Posterior cingulate gyrus (tissue), 11 donors: ENCODE results near the gene CD14.
A peak's percentile ranks its signal among the peaks of the same experiment; 100 is the strongest.
"Not testable (repeated sequence)": the region's sequence is repeated elsewhere in the genome, so short reads cannot be mapped to it uniquely, and the experiment has no call there.

ENCODE experiments used
- DNase-seq, 10 donors: peaks; one replicate each; pipeline versions ENCODE4 v3.0.0 to v3.0.0-alpha.2; 2020 to 2021; ENCODE audit warnings: mixed read lengths in 3 of 10
- intact Hi-C: fragments of 100-400 bp; cut with DNase I; formaldehyde crosslinking; loops from one replicate; pipeline ENCODE4 v1.15.1; 2023

The CD14 gene

DNA sequence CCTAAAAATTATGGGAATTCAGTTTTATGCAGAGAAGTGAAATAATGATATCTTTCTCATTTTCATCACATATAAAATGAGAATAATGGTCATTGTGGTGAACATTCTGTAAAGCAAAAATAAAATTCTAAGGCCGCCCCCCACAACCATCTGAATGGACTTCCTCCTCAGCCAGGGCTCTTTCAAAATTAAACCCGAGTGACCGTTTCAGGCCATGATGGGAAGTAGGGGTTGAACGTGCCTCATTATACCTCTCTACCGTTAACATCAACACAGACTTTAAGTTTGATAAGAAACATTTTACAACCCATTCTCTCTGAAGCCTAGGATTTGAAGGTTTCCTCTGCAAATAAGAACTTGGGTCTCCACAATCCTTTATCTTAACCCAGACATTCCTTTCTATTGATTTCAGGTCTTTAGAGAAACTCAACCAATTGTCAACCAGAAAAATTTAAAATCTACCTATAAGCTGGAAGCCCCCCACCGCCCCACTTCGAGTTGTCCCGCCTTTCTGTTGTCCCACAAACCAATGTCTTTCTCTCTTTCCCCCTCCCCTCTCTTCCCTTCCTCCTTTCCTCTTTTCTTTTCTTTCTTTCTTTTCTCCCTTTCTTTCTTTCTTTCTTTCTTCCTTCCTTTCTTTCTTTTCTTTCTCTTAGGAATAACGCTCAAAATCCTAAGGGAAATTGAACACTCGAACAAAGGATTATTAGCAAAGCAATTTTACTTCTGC is 4.6 kb upstream of the CD14 start:
- DNase-seq: no peak
- intact Hi-C loops: loop anchor here (2.0 kb wide), 3 partner anchors 53 to 265 kb away; partner anchors contain the start of genes APBB3, HARS1, HARS2 and SLC35A4

DNA sequence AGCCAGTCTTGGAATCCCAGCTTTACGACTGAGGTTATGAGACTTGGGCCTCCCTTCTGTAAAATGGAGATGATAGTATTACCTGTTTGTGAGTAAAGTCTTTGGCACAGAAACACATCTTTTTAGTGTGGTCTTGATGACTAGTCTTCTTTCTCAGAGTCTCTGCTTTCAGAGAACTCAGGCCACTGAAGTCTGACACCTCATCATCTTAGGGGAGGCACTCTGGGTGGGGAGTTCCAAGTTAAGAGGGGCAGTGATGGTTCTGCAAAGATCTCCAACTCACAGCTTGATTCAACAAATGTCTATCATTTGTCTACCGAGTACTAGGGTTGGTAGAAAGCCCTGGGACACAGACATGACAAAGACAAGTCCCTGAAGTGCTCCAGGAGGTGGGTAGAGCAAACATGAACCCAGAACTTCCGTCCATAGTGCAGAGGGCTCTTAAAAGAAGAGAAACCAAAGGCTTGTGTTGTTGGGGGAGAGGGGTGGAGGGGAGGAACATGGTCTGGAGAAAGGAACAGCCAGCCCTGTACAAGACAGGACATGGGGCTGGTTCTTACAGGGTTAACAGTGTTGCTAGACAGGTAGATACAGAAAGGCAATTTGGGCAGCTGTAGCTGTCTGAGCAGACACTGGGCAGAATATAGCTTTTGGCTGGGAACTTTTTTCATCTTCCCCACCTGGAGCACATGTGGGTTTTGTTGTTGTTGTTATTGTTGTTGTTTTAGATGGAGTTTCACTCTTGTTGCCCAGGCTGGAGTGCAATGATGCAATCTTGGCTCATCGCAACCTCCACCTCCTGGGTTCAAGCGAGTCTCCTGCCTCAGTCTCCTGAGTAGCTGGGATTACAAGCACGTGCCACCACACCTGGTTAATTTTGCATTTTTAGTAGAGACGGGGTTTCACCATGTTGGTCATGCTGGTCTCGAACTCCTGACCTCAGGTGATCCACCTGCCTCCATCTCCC is 2.6 kb upstream of the CD14 start:
- DNase-seq: no peak
- intact Hi-C loops: no loop called here

DNA sequence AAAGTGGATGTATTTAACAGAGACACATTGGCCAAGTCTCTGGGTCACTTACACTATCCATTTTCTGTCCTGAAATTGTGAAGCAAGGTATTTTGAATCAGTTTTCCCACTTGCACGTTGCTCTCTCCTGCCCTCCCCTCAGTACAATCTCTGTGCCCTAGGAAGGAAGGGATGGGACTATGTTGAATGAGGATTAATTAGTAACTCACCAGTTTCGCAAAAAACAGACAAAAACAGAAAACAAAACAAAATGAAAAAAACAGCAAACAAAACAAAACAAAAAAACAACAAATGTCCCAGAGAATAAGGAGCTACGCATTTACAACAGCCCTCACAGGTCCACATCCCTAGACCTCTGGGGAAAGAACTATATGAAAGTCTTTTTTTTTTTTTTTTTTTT is 1.1 kb upstream of the CD14 start:
- intact Hi-C loops: no loop called here
- DNase-seq: no peak

DNA sequence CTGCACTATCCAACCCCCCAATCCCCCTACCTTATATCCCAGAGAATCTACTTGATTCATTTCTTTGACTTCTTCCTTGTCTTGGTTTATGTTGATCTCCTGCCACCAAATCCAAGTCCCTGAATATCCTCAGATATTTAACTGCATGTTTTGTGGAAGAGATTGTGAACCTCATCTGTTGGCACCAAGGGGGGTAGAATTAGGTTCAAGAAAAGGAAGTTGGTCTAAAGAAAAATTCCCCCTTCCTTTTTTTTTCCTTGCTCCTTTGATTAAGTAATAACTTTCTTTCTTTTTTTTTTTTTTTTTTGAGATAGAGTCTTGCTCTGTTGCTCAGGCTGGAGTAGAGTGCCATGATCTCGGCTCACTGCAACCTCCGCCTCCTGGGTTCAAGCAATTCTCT is 526 bp upstream of the CD14 start:
- intact Hi-C loops: no loop called here
- DNase-seq: no peak

DNA sequence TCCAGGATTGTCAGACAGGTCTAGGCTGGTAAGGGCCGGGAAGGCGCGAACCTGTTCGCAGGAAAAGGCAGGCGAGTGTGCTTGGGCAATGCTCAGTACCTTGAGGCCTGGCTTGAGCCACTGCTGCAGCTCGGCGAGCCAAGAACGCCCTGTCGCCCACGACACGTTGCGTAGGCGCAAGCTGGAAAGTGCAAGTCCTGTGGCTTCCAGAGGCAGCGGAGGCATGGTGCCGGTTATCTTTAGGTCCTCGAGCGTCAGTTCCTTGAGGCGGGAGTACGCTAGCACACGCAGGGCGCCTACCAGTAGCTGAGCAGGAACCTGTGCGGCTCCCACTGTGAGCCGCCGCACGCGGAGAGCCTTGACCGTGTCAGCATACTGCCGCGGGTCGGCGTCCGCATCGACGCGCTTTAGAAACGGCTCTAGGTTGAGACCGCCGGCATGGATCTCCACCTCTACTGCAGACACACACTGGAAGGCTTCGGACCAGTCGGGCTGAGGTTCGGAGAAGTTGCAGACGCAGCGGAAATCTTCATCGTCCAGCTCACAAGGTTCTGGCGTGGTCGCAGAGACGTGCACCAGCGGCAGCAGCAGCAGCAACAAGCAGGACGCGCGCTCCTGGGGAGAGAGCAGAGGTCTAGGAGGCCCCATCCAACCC is 482 bp downstream of the CD14 start:
- intact Hi-C loops: no loop called here
- DNase-seq: peak; percentile 20 to 95 (median 62)

DNA sequence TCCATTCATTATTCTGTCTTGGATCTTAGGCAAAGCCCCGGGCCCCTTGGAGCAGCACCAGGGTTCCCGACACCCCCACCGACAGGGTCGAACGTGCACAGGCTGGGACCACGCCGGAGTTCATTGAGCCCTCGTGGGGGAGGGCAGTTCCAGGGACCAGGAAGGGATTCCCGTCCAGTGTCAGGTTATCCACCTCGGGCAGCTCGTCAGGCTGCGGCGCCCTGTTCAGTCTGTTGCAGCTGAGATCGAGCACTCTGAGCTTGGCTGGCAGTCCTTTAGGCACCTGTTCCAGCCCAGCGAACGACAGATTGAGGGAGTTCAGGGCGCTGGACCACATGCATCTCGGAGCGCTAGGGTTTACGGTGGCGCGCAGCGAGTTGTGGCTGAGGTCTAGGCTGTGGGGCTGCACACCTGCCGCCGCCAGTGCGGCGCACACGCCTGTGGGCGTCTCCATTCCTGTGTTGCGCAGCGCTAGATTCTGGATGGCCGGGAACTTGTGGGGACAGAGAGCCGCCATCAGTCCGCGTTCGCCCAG is 1.1 kb downstream of the CD14 start:
- DNase-seq: peak in 1 of 10 donors; percentile 77
- intact Hi-C loops: no loop called here

DNA sequence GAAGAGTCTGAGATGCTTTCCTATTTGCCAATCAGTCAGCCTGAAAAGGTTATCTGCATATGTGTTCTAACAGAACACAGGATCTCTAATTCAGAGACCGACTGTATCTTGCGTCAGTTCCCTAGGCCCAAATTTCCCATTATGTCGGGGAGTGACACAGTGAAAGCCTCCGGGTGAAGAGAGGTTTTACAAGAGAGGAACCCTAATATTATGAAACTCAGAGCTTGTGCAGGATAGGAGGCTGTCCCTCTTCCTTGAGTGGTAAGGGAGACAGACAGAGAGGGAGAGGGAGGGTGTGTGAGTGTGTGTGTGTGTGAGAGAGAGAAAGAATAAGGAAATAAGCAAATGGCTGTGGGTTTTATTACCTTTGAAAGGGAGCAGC is 1.9 kb downstream of the CD14 start:
- no peak for DNase-seq
- intact Hi-C loops: no loop called here

DNA sequence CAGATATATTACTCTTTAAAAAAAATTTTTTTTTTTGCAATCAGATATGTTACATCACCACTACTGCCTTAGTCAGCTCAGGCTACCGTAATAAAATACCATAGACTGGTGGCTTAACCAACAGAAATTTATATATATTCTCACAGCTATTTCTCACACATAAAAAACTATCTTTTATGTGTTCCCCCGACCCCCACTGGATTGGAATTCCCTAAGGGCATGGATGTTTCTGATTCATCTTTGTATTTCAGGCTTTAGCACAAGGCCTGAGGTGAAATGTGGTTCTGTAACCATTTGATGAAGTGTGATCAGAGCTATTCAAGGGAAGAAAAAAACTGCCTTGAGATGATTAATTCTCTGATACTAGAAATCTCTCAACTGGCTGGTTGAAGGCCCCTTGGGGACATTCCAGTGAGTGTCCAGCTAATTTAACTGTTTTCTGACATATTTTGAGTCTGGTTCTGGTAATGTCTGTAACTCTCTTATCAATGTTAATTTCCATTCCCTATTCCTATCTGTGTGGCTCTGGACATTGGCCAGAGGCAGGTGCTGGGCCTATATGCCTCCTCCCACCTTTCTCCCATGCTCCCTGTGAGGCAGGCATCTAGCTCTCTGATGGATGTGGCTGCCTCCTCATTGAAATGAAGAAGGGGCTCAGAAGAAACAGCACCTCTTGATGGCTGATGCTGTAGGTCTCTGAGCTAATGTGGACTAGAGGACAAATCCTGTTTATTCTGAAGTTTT is 2.5 kb downstream of the CD14 start:
- DNase-seq: no peak
- intact Hi-C loops: no loop called here

DNA sequence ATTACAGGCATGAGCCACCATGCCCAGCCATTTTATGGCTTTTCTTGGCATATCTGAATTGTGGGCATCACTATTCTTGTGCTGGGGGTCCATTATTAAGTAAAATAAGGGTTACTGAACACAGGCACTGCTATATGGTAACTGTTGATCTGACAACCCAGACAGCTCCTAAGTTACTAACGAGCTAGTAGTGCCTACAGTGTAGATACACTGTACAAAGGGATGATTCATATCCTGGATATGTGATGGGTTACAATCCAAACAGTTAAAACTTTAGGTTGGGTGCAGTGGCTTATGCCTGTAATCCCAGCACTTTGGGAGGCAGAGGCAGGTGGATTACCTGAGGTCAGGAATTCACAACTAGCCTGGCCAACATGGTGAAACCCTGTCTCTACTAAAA is 4.3 kb downstream of the CD14 start:
- intact Hi-C loops: no loop called here
- DNase-seq: no peak

DNA sequence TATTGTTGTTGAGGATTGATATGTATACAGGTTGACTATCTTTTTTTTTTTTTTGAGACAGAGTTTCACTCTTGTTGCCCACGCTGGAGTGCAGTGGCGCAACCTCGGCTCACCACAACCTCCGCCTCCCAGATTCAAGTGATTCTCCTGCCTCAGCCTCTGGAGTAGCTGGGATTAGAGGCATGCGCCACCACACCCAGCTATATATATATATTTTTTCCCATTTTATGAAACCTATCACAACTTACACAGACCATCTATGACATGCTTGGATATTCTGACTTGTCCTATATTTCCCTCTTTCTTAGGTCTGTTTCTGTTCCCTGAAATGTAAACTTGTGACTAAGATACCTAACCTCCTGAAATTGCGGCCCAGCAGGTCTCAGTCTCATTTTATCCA is 5.0 kb downstream of the CD14 start:
- intact Hi-C loops: no loop called here
- no peak for DNase-seq

DNA sequence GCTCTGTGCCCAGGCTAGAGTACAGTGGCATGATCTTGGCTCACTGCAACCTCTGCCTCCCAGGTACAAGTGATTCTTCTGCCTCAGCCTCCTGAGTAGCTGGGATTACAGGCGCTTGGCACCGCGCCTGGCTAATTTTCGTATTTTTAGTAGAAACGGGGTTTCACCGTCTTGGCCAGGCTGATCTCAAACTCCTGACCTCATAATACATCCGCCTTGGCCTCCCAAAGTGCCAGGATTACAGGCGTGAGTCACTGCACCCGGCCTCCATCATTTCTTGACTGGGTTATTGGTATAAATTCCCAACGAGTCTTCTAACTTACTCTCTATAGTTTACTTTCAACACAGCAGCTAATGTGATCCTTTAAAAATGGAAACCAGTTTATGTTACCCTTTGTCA is 8.1 kb downstream of the CD14 start:
- DNase-seq, intact Hi-C loops: not testable (repeated sequence)

DNA sequence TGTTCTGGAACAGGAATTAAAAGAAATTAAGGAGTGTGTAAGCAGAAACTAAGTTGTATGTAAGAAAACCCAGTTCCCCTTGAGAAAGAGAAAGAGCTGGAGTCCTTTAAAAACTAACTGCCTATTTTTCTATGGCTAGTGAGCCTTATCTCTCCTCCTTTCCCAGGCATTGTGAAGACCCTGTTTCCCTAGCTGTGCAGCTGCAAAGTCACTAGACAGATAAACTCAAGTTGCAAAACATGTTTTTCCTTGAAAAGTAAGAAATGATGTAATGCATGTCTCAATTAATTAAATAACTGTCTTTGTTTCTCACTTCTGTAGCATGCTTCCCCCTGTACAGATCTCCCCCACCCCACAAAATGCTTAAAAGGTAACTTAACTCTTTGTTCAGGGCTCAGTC is 9.9 kb downstream of the CD14 start:
- DNase-seq, intact Hi-C loops: not testable (repeated sequence)

DNA sequence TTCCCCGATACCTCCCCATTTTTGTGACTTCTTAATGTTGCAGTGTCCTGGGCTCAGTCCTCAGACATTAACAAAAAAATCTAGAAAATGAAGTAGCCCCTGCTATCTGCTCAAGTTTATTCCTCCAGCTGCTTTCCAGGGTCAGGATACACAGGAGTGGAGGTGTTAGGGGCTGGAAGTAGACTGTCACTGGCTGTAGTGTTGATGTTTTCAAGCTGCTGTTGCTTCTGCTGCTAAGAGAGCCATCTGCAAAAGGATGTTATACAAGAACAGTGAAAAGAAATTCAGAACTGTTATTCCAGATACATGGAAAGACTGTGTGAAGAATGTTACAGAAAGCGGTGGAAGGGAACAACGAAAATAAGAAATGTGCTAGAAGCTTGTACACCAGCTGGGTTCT is 10.7 kb downstream of the CD14 start:
- DNase-seq: no peak
- intact Hi-C loops: no loop called here

DNA sequence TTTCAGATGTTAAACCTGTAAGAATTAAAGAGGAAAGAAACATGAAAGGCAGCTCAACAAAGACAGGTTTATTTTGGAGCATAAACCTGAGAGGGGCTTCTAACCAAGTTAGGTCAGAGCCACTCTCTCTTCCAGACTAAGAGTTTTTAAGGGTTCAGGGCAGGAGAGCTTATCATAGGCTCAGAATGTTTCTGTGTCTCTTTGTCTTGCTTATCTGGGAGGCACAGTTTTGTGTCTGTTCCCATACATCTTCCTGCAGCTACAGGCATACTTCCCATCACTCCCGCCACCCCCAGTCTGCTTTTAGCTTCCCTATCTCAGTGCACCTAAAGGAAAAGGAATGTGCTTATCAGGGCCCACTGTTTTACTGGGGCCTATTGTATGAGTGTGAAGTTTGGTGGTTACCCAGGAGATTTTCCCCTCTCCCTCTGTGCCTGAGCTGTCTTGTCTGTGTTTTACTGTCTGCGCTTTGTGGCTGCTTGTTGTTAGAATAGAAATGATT is 21.9 kb downstream of the CD14 start:
- DNase-seq: no peak
- intact Hi-C loops: no loop called here

DNA sequence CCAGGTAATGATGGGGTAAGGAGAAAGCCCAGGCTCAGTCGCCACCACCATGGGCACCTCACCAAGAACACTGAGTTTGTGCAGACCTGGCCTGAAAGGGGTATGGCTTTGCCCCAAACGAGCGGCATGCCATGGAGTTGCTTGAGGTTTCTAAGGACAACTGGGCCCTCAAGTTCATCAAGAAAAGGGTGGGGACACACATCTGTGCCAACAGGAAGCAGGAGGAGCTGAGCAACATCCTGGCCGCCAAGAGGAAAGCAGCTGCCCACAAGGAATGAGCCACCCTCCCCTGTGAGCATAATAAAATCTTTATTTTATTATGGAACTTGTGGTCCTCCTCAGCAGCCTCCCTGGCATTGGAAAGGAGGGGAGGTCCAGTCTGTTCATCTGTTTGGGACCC is 23.8 kb downstream of the CD14 start:
- intact Hi-C loops: no loop called here
- DNase-seq: peak in 5 of 10 donors; percentile 5 to 71 (median 39)

DNA sequence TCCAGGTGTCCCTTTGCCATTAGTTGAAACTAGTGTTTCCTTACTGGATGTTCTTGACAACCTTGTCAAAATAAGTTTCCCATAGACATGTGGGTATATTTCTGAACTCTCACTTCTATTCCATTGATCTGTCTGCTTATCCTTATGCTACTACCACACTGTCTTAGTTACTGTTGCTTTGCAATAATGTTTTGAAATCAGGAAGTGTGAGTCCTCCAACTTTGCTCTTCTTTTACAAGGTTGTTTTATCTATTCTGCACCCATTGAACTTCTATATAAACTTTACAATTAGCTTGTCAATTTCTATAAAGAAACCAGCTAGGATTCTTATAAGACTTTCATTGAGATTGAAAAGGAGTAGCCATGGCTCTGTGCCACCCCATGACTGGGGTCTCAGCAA is 24.3 kb downstream of the CD14 start:
- DNase-seq: no peak
- intact Hi-C loops: no loop called here

DNA sequence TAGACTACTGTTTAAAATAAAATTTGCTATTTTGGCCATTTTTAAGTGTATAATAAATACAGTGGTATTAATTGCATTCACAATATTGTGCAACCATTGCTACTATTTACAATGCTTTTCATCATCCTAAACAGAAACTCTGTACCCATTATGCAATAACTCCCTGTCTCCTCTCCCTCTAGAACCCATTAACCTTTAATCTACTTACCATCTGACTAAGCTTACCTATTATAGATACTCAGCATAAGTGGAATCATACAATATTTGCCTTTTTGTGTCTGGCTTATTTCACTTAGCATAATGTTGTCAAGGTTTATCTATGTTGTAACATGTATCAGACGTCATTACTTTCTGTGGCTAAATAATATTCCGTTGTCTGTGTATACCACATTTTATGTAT is 25.9 kb downstream of the CD14 start:
- intact Hi-C loops: no loop called here
- DNase-seq: no peak

DNA sequence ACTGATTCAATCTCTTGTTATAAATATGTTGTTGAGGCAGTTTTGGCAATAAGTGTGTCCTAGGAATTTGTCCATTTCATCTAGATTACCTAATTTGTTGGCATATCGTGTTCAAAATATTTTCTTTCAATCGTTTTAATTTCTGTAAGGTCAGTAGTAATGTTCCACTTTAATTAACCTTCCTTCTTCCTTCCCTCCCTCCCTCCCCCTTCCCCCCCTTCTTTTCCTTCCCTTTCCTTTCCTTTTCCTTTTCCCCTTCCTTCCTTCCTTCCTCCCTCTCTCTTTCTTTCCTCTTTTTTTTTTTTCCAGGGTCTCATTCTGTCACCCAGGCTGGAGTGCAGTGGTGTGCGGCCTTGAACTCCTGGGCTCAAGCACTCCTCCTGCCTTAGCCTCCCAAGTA is 27.1 kb downstream of the CD14 start:
- intact Hi-C loops: no loop called here
- no peak for DNase-seq

DNA sequence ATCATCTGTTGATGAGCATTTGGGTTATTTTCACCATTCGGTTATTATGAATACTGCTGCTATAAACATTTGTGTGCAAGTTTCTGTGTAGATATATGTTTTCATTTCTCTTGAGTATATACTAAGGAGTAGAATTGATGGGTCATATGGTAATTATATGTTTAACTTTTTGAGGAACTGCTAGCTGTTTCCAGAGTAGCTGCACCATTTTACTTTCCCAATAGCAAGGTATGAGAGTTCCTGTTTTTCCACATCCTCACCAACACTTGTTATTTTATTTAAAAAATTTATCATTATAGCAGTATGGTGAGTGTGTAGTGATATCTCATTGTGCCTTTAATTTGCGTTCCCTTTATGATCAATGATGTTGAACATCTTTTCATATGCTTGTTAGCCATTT is 29.2 kb downstream of the CD14 start:
- intact Hi-C loops: no loop called here

DNA sequence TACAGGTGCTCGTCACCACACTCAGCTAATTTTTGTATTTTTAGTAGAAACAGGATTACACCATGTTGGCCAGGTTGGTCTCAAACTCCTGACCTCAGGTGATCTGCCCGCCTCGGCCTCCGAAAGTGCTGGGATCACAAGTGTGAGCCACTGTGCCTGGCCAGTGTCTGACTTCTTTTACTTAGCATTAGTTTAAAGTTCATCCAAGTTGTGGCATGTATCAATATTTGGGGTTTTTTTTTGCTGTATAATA is 29.6 kb downstream of the CD14 start:
- intact Hi-C loops, DNase-seq: not testable (repeated sequence)

More for the DNA sequence above, 29.2 kb downstream of the CD14 start:
- no peak for DNase-seq
